NCI-H2196 (cell line): ENCODE data around the gene IQCF6.
A peak's percentile ranks its signal among the peaks of the same experiment; 100 is the strongest.
"Not testable (repeated sequence)": the region's sequence is repeated elsewhere in the genome, so short reads cannot be mapped to it uniquely, and the experiment has no call there.

ENCODE experiments used
- DNase-seq: peaks from one replicate; lab custom pipeline; 2025; ENCODE audit not compliant: unreplicated experiment; lab: John Stamatoyannopoulos, UW

The IQCF6 gene

DNA sequence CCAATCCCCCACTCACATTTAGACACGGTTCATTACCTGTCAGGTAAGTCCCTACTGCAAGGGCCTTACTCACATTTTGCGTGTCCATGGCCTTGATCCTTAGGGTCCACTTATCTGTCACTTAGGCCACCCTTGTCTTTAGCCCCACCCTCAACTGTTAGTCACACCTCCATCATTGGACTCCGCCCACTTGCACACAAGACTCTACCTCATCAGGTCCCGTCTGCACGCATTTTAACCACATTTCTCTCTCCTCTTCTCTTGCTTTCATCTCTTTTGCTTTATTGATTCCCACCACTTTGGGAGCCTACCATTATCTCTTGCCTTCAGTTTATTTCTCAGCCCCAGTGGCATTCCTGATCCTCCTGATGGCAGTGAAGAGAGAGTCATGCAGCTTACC, at the start of gene IQCF6:
IQCF6 (minus strand) TSS at position 101 of the 400 bp plus-strand sequence; CDS start at position 88, 13 bp downstream.
- DNase-seq, result no peak

DNA sequence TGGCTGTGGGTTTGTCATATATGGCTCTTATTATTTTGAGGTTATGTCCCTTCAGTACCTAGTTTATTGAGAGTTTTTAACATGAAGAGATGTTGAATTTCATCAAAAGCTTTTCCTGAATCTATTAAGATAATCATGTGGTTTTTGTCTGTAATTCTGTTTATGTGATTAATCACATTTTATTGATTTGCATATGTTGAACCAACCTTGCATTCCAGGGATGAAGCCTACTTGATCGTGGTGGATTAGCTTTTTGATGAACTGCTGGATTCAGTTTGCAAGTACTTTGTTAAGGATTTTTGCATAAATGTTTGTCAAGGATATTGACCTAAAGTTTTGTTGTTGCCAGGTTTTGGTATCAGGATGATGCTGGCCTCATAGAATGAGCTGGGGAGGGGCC, 49.3 kb upstream of the IQCF6 start:
- DNase-seq, result no peak

DNA sequence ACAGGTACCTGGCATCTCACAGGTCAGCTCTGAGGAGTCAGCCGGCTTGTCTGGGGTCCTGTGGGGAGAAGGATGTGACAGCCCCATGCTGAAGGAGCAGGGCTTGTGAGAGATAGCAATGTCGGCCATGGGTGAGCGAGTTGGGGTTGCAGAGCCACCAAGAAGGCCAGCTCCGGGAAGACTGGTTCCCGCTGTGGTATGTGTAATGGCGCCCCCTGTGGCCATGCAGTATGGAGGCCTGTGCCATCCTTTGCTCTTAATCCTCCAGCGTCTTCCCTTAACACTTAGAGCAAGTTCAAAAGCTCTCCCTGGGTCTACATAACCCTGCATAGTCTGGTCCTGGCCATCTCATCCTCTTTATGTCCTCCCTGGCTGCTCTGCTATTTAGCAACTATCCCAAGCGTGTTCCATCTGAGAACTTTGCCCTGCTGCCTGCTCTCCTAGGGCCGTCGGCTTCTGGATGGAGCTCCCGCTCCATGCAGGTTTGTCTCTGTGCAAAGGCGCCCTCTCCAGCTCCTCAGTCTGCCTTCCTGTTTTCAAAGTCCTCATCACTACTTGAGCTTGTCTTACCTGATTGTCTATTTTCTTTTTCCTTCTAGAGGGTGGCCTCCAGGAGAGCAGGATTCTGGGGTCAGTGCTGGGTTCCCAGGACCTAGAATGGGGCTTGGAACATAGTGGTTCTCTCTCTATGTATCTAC, 40.8 kb upstream of the IQCF6 start:
- no peak for DNase-seq

DNA sequence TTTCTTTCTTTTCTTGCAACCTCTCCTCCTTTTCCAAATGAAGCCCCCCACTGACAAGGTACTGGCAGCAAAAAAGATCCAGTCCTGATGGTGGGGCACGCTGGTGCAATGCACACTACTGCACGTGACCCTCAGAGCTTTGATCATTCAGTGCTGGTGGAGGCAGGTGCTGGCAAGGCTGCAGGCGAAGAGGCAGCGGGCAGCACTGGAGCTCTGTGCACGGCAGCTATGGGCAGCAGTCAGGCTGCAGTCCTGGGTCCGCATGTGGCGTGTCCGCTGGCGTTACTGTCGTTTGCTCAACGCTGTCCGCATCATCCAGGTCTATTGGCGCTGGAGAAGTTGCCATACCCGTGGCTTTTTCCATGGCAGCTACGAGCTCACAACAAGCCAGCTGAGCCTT, 40.1 kb upstream of the IQCF6 start:
- DNase-seq, result no peak

DNA sequence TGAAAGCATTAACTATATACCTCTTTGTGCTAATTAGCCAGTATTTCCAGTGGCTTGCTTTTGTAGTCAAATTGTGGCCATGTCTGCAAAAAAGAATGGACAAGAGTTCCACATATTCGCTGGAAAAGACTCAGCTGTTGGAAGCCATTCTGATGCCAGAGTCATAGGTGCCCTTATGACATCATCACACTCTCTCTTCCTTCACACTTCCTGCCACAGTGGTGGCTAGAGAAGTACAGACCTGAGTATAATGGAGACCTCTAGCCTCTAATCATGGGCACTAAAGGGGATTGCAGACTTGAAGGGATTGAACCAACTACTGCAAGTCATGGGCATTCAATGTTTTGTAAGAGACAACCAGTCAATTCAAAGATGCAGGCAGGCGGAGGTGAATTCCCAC, 38.3 kb upstream of the IQCF6 start:
- DNase-seq, result no peak

DNA sequence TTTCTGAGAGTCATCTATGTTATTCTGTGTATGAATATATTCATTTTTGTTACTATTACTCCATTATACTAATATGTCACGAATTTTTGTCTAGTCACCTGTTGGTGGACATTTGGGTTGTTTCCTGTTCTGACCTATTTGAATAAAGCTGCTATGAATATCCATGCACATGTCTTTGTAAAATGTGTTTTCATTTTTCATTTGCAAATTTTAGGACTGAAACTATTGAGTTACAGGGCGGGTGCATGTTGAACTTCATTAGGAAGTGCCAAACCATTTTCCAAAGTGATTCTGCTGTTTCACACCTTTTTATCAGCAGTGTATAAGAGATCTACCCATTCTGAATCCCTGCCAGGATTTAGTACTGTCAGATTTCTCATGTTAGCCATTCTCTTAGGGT, 37.7 kb upstream of the IQCF6 start:
- DNase-seq, result no peak

DNA sequence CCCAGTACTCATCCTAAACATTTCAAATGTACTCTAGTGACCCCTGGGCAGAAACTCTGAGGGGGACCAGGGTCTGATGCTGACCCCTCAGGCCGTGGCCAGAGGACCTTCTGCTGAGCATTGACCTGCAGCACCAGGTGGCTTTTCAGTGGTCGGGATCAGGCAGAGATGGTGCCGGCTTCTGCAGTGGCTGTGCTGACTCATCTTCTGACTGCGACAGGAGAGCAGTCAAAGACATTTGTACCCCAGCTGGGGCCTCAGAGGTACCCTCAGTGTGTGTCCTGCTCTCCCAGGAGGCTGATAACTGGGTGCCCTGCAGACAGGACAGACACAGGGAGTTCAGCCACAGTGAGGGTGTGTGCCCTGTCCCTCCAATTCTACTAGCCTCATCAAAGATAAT, 36.6 kb upstream of the IQCF6 start:
- no peak for DNase-seq

DNA sequence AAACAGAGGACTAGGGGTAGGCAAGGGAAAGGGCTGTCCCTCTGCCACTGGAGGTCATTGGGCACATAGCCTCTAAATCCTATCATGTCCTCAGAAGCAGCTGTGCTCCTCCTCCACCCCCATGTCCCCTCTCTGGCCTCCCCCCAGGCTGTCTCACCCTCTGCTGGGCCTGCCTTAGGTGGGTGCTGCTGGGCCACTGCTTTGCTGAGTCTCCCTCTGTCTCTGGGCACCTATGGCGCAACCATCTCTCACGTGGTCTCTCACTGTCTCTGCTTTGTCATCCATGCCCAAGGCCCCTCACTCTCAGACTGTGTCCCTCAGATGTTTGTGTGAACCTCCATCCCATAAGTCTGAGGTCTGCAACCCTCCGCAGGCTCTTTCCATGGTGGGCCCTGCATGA, 35.0 kb upstream of the IQCF6 start:
- no peak for DNase-seq

DNA sequence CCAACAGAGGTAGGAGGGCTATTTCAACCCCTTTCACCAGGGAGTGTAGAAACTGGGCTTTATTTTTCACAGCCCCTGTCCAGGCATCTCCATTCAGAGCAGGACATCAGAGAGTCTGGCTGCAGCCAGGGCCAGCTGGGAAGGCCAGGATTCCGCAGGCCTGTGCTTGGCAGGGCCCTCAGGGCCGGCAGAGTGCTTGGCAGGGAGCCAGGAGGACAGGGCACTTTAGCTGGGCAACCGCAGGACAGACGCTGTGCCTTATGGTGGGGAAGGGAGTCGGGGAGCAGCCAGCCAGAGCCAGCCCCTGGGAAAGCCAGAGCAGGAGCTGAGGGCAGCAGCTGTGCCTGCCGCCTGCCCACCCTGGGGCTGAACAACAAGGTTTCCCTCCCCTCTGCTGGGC, 34.5 kb upstream of the IQCF6 start:
- DNase-seq, result peak; percentile 2

DNA sequence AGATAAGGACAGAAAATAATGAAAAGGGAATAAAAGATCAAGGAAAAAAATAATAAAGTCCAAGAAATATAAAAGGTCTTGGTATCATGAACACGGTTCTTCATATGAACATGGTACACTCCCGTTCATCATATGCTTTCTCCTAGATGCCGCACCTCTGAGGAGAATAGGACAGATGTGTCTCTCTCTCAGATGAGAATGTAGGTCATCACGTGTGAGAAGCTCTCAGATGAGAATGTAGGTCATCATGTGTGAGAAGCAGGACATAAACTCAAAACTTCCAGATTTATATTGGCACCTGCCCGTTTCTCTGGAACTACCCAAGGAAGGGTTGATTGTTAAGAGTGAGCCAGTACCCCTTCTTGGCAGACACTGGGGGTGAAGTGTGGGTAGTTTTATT, 29.9 kb upstream of the IQCF6 start:
- no peak for DNase-seq

DNA sequence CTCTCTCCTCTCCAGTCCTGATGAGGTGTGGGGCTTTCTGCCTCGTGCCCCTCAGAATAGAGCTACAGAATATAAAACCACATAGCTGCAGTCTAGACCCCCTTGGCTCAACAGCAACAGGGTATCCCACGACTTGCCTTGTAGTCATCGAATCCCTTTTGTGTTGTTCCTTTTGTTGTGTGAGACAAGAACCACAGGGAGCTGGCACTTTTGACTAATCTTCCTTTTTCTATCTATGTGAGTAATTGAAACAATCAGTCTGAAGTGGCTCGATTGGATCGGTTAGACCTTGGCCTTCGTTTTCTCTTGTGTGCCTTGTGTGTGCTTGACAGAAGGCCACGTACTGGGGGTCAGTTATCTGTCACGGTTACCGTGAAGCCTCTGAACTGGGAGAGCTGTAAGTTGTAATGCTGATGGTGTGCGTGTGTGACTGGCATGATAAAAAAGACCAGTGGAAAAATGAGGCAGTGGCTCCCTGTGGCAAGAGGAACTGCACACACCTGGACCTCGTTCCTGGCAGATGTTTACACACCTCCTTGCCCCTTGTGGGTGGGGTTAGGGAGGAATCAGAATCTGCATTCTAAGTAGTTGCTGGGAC, 23.2 kb upstream of the IQCF6 start:
- no peak for DNase-seq

DNA sequence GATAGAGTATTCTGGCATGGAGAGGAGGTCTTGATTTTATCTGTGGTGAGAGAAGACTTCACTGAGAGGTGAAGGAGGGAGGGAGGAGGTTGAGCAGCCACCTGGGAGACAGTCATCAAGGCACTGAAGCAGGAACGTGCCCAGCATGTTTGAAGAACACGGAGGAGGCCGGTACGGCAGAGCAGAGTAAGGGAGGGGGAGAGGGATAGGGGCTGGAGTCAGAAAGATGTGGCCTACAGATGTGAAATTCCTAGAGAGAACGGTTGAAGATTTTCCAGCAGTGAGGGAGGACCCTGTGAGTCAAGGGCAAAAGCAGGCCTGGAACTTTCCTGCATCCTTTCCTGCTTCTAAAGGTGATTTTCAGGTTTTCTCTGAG, 21.7 kb upstream of the IQCF6 start:
- no peak for DNase-seq

DNA sequence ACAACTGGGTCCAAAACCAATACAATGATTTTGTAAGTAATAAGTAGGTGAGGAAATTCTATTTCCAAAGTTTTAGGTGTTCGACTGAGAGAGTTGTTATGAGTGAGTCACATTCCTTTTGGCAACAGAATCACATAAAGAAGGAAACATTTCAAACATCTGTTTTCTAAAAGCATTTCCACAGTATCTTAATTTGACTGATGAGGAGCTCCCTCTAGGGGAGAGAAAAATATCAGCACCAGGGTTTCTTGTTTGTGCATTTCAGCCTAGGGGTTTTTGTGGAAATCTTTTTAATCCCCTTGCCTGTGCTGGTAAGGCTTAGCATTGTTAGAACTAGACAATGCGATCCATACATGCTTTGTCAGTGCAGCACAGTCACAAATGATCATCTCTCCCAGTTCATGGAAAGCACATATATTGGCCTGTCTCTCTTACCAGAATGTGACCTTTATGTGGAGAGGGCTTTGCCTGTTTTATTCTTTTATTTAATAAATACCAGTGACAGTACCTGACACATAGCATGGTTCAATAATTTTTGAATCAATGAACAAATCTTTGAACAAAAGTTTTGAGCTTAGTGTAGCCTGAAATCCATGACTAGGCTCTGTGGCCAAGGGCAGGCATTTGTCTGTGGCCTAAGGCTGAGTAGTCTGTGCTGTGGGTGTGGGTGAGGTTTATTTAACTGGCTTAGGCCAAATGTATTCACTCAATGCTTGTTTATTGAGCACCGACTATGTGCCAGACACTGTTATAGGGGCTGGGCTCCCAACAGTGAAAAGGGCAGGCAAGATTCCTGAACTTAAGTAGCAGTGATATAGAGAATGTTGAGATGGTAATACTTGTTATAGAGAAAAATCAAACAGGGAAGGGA, 21.1 kb upstream of the IQCF6 start:
- DNase-seq, result peak; percentile 38

DNA sequence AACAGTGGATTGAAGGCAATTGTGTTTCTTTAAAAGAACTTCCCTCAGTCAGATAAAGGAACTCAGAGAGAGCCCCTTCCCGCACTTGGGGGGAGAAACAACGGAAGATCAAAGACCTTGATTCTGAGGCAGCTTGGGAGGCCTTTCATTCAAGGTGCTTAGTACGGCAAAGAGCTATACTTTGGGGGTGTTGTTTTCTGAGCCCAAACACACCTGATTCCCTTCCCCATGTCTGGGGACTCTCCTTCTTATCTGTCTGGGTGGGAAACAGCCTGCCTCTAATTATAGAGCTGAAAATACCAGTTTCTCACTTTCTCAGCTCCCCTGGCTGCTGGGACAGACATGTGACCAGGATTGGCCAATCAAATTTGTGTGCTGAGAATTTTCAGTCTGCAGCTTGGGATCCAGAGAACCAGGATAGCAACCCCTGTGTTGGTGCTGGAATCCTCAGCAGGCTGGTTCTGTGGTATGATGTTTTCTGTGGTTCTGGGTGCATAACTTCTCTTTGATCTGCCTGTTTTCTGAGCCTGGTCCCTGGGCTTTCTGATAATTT, 19.4 kb upstream of the IQCF6 start:
- no peak for DNase-seq

DNA sequence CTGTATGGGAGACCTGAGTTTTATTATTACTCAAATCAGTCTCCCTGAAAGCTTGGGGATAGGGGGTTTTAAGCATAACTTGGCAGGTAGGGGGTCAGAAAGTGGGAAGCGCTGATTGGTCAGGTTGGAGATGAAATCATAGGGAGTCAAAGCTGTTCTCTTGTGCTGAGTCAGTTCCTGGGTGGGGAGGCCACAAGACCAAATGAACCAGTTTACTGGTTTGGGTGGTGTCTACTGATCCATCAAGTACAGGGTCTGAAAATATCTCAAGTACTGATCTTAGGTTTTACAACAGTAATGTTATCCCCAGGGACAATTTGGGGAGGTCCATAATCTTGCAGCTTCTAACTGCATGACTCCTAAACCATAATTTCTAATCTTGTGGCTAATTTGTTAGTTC, 17.8 kb upstream of the IQCF6 start:
- DNase-seq, result no peak

DNA sequence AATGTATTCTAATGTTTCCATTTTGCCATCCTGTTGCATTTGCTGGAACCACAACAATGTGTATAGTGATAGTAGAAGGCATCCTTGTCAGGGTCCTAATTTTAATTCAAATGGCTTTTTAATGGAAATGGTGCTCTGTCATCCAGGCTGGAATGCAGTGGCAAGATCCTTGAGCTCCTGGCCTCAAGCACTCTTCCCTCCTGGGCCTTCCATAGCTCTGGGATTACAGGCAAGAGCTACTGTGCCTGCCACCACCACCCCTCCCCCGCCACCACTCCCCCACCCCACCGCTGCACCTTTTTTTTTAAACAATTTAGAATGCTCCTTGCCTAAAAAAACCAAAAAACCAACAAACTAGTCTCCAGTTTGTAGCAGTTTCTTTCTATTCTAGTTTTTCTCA, 15.2 kb upstream of the IQCF6 start:
- no peak for DNase-seq

DNA sequence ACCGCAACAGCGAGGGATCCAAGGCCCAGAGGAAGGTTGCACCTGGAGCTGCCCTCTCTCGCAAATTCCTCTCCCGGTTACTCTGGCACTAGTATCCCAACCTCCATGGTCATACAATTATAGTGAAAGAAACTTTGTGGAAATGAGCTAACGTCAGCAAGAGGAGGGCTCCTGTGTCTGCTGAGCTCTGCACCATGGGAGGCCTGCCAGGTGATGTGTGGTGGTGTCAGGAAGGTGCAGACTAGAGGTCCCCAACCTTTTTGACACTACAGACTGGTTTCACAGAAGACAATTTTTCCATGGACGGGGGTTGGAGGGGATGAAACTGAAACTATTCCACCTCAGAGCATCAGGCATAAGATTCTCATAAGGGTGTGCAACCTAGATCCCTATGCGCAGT, 13.2 kb upstream of the IQCF6 start:
- DNase-seq, result no peak

DNA sequence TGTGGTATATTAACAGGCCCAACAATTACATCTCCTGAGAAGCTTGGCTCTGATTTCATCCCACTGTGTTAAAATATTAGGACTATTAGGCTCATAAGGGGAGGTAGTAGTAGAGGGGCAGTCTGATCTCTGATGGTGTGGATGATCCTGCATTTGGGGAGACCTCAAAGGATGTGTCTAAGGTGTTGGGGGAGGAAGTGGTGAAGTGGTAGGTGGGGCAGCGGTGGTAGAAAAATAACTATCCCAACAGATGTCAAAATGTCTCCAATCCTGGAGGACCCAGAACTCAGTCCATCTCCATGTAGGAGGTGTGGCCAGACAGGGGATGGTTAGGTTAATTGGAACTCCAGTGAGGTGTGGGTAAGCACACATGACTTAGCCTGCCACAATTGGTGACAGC, 10.4 kb upstream of the IQCF6 start:
- DNase-seq, result no peak

DNA sequence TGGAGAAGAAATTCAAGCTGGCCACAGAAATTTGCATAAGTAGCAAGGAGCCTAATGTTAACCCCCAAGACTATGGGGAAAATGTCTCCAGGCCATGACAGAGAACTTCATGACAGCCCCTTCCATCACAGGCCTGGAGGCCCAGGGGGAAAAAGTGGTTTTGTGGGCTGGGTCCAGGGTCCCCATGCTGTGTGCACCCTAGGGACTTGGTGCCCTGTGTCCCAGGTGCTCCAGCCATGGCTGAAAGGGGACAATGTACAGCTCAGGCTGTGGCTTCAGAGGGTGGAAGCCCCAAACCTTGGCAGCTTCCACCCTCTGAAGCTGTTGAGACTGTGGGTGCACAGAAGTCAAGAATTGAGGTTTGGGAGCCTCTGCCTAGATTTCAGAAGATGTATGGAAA, 8.5 kb upstream of the IQCF6 start:
- not testable (repeated sequence) for DNase-seq

DNA sequence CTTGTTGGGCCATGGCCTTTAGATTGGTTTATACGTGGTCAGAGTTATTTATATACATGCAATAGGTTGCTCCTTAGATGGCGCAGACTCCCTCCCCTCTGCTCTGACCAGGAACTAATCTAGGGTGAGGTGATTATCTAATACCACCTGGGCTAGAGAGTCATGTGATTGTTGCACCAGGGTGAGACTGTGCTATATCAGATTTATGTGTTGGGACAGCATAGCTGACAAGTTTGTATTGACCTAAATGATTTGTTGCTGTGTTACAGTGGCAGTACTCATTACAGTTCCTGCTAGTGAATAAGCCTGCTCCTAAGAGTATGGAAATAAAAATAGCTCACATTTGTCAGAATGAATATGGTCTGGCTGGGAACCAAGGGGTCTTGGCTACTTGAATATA, 7.2 kb upstream of the IQCF6 start:
- no peak for DNase-seq

DNA sequence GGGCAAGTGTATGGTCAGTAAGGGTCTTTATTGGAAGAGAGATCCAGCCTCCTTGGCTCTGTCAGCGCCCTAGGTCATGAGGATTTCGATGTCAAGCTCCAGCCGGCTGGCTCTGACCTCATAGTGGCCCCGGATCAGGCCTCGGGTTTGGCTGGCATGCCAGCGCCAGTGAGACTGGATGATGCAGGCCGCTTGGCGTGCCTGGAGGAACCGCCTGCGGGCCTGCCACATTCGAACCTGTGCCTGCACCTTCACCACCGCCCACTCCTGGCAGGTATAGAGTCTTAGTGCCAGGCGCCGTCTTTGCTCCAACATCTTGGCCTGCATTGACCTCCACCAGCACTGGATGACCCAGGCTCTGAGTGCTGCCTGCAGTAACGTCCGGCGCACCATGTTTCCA, 483 bp downstream of the IQCF6 start:
- no peak for DNase-seq

DNA sequence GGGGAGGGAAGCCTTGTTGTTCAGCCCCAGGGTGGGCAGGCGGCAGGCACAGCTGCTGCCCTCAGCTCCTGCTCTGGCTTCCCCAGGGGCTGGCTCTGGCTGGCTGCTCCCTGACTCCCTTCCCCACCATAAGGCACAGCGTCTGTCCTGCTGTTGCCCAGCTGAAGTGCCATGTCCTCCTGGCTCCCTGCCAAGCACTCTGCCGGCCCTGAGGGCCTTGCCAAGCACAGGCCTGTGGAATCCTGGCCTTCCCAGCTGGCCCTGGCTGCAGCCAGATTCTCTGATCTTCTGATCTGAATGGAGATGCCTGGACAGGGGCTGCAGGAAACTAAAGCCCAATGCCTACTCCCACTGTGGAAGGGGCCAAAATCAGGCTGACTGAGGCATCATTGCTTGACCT, 1.1 kb downstream of the IQCF6 start:
- peak; percentile 17 for DNase-seq
